ENCODE results near the gene TMEM270.
"Not testable (repeated sequence)": the region's sequence is repeated elsewhere in the genome, so short reads cannot be mapped to it uniquely, and the experiment has no call there.

The TMEM270 gene

GRCh38 chr7:73832806-73833205 lies 28.2 kb upstream of the TMEM270 start:
- DNase-seq (ENCODE audit: low read depth) = no peak

- DNase-seq (ENCODE audit: low read depth) = no peak
These were observed 27.6 kb upstream of the TMEM270 start for GRCh38 chr7:73833251-73833919.

- no peak for DNase-seq (ENCODE audit: low read depth)
These were observed 26.2 kb upstream of the TMEM270 start for GRCh38 chr7:73834626-73835191.

DNA sequence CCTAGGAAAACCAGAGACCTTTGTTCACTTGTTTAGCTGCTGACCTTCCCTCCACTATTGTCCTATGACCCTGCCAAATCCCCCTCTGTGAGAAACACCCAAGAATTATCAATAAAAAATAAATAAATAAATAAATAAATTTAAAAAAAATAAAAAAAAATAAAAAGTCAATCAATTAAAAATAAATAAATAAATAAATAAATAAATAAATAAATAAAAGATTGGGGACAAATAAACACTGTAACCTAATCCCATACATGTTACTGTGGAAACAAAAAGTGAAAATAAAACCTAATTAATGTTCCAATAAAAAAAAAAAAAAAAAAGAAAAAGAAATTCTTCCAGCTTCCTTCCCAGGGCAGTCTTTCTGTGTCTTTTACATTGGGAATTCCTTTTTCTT lies 23.8 kb upstream of the TMEM270 start:
- not testable (repeated sequence) for DNase-seq (ENCODE audit: low read depth)

DNA sequence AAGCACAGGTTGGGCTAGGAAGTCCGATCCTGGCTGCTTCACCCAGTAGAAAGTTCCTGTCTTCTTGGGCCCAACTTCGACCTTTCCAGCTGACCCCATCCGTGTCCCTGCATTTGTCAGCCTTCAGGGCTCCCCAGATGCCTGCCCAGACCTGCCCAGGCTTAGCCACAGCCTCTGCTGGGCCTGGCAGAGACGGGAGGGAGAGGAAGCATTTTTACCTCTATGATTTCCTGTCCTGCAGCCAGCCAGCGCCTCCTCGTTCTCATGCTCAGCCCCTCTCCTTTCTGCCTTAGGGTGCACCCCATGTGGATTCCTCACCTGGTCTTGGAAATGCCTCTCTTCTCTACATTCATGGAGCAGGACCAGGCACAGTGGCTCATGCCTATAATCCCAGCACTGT lies 22.3 kb upstream of the TMEM270 start:
- DNase-seq (ENCODE audit: low read depth) = no peak

DNA sequence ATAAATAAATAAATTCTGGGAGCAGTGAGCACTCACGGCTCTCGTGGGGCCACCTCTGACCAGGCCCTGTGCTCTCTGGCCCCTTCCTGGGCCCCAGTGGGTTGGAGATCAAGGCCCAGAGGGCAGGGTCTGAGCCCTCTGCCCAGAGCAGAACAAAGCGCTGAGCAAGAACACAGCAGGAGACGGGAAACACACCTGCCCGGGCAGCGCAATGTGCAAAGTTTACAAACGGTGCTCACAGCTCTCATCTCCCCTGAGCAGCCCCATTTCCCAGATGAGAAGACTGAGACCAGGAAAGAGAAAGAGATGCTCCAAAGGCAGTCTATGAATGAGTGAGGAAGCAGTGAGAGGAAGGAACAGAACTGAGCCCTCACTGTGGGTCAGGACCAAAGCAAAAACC lies 21.7 kb upstream of the TMEM270 start:
- no peak for DNase-seq (ENCODE audit: low read depth)

DNA sequence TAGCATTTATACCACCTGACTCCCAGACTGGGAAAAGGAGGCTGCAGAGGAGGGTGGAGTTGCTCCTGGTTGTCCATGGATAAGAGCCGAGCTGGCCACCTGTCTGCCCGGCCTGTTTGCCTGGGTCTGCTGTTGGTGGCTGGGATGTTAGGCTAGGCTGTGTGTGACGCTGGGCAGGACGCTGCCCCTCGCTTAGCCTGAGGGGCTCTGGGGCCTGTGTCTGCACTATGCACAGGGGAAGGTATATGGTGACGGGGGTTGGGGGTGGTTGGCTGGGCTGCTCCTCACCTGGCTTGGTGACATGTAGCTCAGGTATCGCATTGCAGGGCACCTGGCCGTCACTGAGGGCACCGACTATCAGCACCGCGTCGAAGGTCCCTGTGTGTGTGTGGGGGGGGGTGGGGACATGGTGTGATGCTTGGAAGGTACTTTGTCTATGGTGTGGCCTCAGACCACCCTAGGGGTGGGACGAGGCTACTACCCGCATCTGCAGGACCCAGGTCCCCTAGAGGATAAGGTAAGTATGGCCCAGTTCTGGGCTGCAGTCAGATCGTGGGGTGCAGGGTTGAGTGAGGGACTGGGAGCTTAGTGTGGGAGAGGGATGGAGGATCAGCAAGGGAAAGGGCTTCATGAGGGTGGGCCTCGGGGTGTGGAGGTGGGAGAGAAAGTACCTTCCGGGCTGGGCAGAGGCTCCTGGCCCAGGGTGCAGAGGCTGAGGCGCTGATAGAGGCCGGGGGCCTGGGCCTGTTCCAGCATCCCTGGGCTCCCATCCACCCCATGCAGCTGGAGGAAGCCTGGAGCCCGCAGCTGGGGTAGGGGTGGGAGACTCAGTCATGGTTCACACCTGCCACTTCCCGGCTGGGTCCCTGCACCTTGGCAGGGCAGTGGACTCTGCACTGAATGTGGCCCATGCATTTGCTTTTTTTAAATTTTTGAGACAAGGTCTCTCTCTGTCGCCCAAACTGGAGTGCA lies 20.9 kb upstream of the TMEM270 start:
- DNase-seq (ENCODE audit: low read depth) = no peak

DNA sequence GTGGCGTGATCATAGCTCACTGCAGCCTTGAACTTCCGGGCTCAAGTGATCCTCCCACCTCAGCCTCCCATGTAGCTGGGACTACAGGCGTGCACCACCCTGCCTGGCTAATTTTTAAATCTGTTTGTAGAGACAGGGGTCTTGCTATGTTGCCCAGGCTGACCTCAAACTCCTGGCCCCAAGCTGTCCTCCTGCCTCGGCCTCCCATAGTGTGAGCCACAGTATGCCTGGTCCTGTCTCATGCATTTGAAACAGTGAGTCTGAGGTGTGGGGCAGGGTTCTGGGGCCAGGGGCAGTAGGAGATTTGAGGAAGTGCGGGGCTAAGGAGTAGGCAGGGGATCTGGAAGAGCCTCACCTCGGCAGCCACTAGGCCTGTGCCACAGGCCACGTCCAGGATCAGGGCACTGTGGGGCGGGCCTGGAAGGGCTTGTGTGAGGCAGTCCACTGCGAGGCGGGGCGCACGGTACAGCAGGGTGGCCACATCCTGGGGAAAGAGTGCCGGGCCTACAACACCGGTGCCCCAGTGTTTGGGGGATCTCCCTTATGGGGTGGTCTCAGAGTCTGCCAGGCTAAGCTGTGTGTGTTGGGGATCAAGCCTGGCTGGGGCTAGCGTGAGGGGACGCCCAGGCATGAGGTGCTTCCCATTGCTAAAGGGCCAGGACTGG lies 20.1 kb upstream of the TMEM270 start:
- DNase-seq (ENCODE audit: low read depth) = no peak

DNA sequence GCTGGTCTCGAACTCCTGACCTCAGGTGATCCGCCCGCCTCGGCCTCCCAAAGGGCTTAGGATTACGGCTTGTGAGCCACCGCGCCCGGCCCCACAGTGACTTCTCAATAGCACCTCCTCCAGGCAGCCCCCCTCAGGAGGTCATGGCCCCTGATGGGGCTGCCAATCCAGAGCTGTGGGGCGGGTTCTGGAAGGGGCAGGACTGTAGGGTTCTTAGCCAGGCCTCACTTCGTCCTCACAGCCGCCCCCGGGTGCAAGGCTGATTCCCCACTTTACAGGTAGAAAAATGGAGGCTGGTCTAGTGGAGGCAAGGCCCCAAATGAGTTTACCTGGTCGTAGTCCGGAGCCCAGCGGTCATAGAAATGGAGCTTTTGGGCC lies 19.3 kb upstream of the TMEM270 start:
- no peak for DNase-seq (ENCODE audit: low read depth)

- DNase-seq (ENCODE audit: low read depth) = peak; percentile 86
These were observed 18.6 kb upstream of the TMEM270 start, which contains the start of gene METTL27 for GRCh38 chr7:73842067-73842976. METTL27 (minus strand) TSS chr7:73842516; CDS start chr7:73842140, 376 bp downstream.

GRCh38 chr7:73844131-73844547 lies 16.8 kb upstream of the TMEM270 start:
- no peak for DNase-seq (ENCODE audit: low read depth)

DNA sequence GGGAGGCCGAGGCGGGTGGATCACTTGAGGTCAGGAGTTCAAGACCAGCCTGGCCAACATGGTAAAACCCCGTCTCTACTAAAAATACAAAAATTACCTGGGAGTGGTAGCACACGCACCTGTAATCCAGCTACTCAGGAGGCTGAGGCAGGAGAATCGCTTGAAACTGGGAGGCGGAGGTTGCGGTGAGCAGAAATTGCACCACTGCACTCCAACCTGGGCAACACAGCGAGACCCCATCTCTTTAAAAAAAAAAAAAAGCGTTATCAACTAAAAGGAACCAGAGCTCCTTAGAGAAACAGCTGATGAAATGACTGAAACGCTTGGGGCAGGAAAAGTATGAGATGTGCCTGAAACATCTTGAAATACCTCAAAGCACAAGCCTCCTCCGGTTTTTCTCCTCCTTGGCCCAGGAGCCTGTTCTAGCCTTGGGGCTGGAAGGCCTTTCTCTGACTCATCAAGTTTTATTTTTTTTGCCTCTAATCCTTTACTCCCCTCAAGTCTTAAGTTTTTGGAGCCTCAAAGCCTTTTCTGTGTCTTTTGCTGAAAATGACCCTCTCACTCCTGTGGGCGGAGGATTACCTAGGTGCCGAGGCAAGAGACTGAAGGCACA lies 16.0 kb upstream of the TMEM270 start:
- DNase-seq (ENCODE audit: low read depth) = no peak

- not testable (repeated sequence) for DNase-seq (ENCODE audit: low read depth)
These were observed 15.2 kb upstream of the TMEM270 start for GRCh38 chr7:73845701-73846195.

DNA sequence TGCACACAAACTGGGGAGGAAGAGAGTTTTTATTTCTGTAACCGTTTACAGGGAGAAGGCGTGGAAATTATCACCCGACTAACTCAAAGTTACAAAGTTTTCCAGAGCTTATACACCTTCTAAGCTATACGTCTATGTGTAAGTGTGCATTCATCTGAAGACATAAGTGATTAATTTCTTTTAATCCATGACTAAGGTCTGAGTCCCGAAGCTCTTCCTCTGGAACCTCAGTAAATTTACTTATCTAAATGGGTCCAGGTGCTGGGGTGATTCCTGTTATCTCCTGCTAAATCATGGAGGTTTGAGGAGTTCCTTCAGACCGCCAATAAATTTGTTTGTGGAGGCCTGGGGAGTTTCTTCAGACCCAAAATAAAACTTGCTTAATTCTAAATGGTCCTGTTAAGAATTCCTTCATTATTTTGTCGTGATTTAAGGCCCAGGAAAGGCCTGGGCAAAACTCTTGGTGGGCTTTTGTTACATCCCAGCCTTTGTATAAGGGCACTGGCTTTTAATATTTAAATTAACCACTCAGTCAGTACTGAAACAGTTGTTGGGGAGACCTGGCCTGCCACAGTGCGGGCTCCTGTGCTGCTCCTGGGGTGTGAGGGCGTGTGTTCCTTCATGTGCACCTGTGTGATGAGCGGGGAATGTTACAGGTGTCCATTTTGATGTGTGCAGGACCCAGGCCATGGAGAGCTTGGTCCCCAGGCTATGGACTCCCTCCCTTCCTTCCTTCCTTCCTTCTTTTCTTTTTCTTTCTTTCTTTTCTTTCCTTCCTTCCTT lies 12.8 kb upstream of the TMEM270 start:
- no peak for DNase-seq (ENCODE audit: low read depth)

GRCh38 chr7:73850781-73851207 lies 10.2 kb upstream of the TMEM270 start:
- no peak for DNase-seq (ENCODE audit: low read depth)

- peak; percentile 17 for DNase-seq (ENCODE audit: low read depth)
These were observed 9.3 kb upstream of the TMEM270 start for GRCh38 chr7:73851410-73852338.

DNA sequence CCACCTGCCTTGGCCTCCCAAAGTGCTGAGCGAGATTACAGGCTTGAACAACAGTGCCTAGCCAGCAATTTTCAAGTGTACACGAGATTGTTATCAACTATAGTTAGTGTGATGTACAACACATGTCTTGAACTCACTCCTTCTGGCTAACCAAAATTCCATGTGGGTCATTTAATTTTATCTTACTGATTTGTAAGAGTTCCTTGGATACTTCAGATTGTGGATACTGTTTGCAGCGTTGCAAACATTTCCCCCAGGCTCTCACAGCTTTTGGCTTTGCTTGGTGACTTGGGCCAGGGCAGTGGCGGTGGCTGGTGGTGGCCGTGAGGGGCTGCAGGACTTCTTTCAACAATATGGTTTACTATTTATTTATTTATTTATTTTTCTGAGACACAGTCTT lies 8.5 kb upstream of the TMEM270 start:
- no peak for DNase-seq (ENCODE audit: low read depth)

DNA sequence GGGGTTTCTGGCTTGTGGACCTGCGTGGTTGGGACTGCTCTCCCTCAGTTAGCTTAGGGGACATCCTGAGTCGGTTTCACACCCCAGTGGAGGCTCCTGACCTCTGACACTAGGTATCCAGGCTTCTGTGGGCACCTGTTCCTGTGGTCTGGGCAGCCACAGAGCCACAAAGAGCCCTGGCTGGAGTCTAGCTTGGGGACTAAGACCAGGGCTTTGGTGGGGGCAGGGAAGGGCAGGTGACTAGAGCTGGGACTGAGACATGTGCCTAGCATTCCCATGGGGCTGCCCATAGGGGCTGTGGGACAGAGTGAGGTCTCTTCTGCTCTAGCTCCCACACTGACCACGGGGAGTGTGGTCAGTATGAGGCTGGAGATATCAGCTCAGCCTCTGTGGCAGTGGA lies 4.0 kb upstream of the TMEM270 start:
- no peak for DNase-seq (ENCODE audit: low read depth)

- DNase-seq (ENCODE audit: low read depth) = no peak
These were observed 2.2 kb upstream of the TMEM270 start for GRCh38 chr7:73858807-73859206.
